Uterus (tissue), 4 donors: ENCODE results near the gene ARHGEF40. TPM values are rescaled to one million over a fixed set of nuclear protein-coding genes. Genes with fewer than 3 reads are reported as not detected.

ENCODE experiments used
- DNase-seq, 2 donors: peaks; one replicate each; pipeline ENCODE4 v3.0.0-alpha.2; 2019 to 2020
- H3K27ac ChIP-seq, 2 donors: fragments of 200-600 bp; sonication (generic); 1 replicate in 1 of 2; 2 replicates in 1 of 2; pipeline ENCODE4 v1.5.1; 2016 to 2018
- H3K27me3 ChIP-seq, 2 donors: fragments of 200-600 bp; sonication (generic); one replicate each; pipeline ENCODE4 v1.5.1; 2018 to 2019; ENCODE audit warnings: control low read depth in 1 of 2
- H3K36me3 ChIP-seq, 2 donors: fragments of 200-600 bp; sonication (generic); one replicate each; pipeline ENCODE4 v1.5.1; 2019; ENCODE audit warnings: control low read depth in 1 of 2
- H3K4me1 ChIP-seq, 2 donors: fragments of 200-600 bp; sonication (generic); one replicate each; pipeline ENCODE4 v1.5.1; 2018 to 2019; ENCODE audit warnings: control low read depth in 1 of 2
- H3K4me3 ChIP-seq, 2 donors: fragments of 200-600 bp; sonication (generic); 1 replicate in 1 of 2; 2 replicates in 1 of 2; pipeline ENCODE4 v1.5.1; 2018 to 2019; ENCODE audit warnings: mild to moderate bottlenecking in 1 of 2
- H3K9me3 ChIP-seq, 2 donors: fragments of 200-600 bp; sonication (generic); one replicate each; pipeline ENCODE4 v1.5.1; 2019; ENCODE audit warnings: control low read depth in 1 of 2
- POLR2A ChIP-seq, 2 donors: fragments of 450-650 bp; IDR thresholded peaks; one replicate each; pipeline ENCODE4 v1.6.1; 2016; ENCODE audit warnings: antibody characterized with exemption in 2 of 2, mild to moderate bottlenecking in 1 of 2, moderate library complexity in 1 of 2
- intact Hi-C: fragments of 100-400 bp; cut with DNase I; formaldehyde crosslinking; loops from one replicate; pipeline ENCODE4 v1.15.1; 2023; ENCODE audit warnings: low total_unique reads
- total RNA-seq, 4 donors: library from RNA; depleted of rRNA in 3 of 4; stranded (reverse); fragments of >200 nt in 3 of 4; gene quantifications; one replicate each; pipeline versions ENCODE4 v1.1.0 to v1.2.4, GENCODE V29; 2014 to 2023
- TF ChIP-seq, protein P1 (sequence below), 4 experiments: fragments of 200-600 bp in 2 of 4; fragments of 450-650 bp in 2 of 4; sonication (generic) in 2 of 4; IDR thresholded peaks; one replicate each; pipeline ENCODE4 v1.5.1; 2016 to 2019; ENCODE audit warnings: antibody characterized with exemption in 4 of 4, mild to moderate bottlenecking in 2 of 4, moderate library complexity in 1 of 4
- donor health status: DM: yes; HTN: yes; CAD: no.

Gene ARHGEF40
- 100 to 1,000 TPM in 2 of 4 donors, 10 to 100 TPM in 2; 25.3 to 103 (median 66.9) TPM for total RNA-seq

DNA sequence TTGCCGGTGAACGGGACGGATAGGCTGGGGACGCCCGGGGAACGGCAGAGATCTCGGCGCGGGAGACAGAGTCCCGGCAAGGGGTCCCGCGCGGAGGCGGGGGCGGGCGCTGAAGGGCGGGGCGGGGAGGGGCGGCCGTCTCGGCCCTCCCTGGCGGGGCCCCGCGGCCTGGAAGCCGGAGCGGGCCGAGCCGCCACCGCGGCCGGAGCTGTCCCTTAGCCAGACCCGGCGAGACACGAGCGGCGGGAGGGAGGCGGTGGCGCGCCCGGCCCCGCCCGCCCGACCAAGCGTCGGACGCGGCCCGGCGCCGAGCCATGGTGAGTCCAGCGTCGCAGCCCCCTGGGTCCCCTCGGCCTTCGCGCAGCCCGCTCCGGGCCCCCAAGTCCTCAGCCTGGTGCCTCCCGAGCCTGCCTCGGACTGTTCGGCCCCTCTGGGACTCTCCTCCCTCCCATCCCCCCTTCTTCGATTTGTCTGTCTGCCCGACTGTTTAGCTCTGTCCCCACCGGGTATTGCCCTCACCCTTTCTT is at the start of gene ARHGEF40:
Gene ARHGEF40 (plus strand): TSS at position 222 of the 527 bp plus-strand sequence. CDS start 93 bp downstream, at position 315.
- no peaks in the 10 kb centered on the region for H3K27me3 ChIP-seq
- DNase-seq = peak; percentile 58 to 75
- intact Hi-C loops = no loop called here
- H3K9me3 ChIP-seq = no peaks in the 10 kb centered on the region
- no peaks in the 10 kb centered on the region for H3K4me1 ChIP-seq
- peak within 1 kb of the TSS; percentile 95 for H3K27ac ChIP-seq
- TF ChIP-seq, protein P1, sequence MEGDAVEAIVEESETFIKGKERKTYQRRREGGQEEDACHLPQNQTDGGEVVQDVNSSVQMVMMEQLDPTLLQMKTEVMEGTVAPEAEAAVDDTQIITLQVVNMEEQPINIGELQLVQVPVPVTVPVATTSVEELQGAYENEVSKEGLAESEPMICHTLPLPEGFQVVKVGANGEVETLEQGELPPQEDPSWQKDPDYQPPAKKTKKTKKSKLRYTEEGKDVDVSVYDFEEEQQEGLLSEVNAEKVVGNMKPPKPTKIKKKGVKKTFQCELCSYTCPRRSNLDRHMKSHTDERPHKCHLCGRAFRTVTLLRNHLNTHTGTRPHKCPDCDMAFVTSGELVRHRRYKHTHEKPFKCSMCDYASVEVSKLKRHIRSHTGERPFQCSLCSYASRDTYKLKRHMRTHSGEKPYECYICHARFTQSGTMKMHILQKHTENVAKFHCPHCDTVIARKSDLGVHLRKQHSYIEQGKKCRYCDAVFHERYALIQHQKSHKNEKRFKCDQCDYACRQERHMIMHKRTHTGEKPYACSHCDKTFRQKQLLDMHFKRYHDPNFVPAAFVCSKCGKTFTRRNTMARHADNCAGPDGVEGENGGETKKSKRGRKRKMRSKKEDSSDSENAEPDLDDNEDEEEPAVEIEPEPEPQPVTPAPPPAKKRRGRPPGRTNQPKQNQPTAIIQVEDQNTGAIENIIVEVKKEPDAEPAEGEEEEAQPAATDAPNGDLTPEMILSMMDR (IDR thresholded peaks at IDR 0.05) = no peak
- peak in 1 of 2 donors; percentile 53 for TF ChIP-seq POLR2A (IDR thresholded peaks at IDR 0.05)
- H3K36me3 ChIP-seq = no peaks in the 10 kb centered on the region
- peak within 1 kb of the TSS; percentile 59 to 63 for H3K4me3 ChIP-seq

DNA sequence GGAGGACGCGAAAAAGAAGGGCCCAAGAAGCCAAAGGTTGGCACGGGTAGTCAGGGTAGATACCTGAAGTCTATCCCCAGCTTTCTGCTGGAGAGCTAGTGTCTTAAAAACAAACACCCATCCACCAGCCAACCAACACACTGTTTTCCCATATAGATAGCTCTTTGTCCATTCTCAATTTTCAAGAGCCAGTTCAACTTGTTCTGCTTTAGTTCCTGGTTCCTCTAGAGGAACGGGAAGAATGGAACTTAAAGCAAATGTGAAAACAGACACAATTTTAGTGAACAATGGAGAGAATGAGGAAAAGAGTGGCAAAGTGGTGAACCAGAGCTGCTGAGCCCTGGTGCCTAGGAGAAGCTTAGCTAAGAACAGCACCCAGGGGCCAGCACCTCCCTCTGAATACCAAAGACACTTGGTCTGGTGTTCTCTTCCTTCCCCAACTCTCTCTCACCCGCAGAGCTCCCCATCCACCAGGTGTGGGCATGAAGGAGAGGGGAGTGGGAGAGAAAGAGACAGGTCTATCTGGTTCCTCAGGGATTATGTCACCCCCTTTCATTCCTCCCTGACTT is 49.0 kb upstream of the ARHGEF40 start:
- H3K27ac ChIP-seq = peak overlapping the region in 1 of 2 donors; percentile 99
- peaks cover 0 to under 1% of the 10 kb centered on the region in 2 donors for H3K4me1 ChIP-seq
- intact Hi-C loops = no loop called here
- H3K27me3 ChIP-seq = no peaks in the 10 kb centered on the region
- TF ChIP-seq, protein P1 (IDR thresholded peaks at IDR 0.05) = no peak
- no peak for TF ChIP-seq POLR2A (IDR thresholded peaks at IDR 0.05)
- H3K9me3 ChIP-seq = no peaks in the 10 kb centered on the region
- no peaks in the 10 kb centered on the region for H3K36me3 ChIP-seq
- no peak for DNase-seq
- H3K4me3 ChIP-seq = no peak overlapping the region

DNA sequence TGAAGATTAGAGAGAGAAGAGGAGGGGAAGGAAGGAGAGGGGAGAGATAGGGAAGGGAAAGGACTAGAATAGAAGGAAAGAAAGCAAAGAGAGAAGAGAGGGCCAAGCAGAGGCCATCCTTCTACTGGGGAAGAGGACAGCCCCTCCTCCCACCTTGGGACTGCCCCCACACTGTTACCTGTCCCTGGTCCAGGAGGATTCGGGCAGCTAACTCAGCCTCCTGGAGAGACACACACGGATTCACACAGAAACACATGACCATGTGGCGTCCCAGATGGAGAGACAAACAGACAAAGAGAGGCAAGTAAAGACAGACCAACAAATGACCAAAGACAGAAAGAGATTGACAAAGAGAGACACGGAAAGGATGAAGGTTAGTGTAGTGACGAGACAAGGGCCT is 47.4 kb upstream of the ARHGEF40 start:
- no peak for DNase-seq
- H3K4me3 ChIP-seq = peak overlapping the region; percentile 84 to 96
- H3K4me1 ChIP-seq = peaks cover 5 to 12% of the 10 kb centered on the region in 2 donors
- no peaks in the 10 kb centered on the region for H3K9me3 ChIP-seq
- peak overlapping the region; percentile 99 for H3K27ac ChIP-seq
- no peak for TF ChIP-seq POLR2A (IDR thresholded peaks at IDR 0.05)
- TF ChIP-seq, protein P1 (IDR thresholded peaks at IDR 0.05) = no peak
- no peaks in the 10 kb centered on the region for H3K27me3 ChIP-seq
- H3K36me3 ChIP-seq = no peaks in the 10 kb centered on the region
- intact Hi-C loops = no loop called here

DNA sequence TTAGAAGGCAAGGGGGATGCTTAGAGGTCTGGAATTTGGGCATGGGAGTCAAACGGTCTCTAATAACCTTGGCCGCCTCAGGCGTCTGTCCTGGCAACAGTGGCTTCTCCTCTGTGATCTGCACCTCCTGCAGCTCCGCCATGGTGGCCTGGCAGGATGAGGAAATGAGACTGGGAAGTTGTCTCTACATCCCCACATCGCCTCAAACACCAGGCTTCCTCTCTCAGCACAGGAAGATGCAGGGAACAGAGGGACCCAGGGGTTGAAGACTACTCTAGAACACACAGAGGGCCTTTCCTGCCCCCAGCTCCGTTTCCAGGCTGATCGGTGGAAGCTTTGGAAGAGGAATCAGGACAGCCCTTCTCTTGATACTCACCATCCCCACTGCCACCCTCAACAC is 46.9 kb upstream of the ARHGEF40 start:
- peaks cover 5 to 12% of the 10 kb centered on the region in 2 donors for H3K4me1 ChIP-seq
- H3K4me3 ChIP-seq = peak overlapping the region; percentile 84 to 96
- no peaks in the 10 kb centered on the region for H3K9me3 ChIP-seq
- DNase-seq = no peak
- H3K27ac ChIP-seq = peak overlapping the region; percentile 99
- no peak for TF ChIP-seq POLR2A (IDR thresholded peaks at IDR 0.05)
- TF ChIP-seq, protein P1 (IDR thresholded peaks at IDR 0.05) = no peak
- H3K36me3 ChIP-seq = no peaks in the 10 kb centered on the region
- H3K27me3 ChIP-seq = no peaks in the 10 kb centered on the region
- intact Hi-C loops = no loop called here

DNA sequence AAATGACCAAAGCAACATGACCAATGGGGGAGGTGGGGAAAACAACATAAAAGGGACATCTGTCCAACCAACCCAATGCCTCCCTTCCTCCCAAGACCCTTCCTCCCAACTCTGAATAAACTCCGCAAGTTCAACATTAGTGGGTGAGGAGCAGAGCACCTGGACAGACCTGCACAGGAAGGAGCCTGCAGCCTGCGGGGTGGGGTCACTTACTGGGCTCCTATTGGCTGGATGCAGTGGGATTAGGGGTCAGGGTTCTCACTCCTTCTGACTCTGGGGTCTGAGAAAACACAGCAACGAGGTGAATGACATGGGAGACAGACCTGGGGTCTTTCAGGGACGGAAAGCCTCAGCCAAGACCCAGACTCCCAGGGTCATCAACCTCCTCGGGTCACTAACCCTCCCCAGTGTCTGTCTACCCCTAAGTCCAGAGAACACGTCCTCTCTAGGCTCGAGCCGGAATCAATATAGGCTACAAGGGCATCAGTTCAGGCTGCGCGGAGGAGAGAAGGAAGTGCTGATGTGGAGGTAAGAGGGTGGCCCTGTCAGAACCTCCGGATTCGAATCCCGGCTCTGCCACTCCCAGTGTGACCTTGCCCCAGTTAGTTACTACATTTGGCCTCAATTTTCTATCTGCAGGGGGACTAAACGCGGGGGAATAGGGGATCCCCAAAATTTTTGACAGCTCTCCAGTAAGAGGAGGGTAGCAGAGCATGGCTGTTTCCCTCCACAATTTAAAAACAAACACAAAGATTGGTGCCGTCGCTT is 46.1 kb upstream of the ARHGEF40 start:
- H3K4me1 ChIP-seq = peaks cover 5 to 12% of the 10 kb centered on the region in 2 donors
- H3K4me3 ChIP-seq = peak overlapping the region; percentile 84 to 96
- peak overlapping the region; percentile 99 for H3K27ac ChIP-seq
- DNase-seq = no peak
- H3K27me3 ChIP-seq = no peaks in the 10 kb centered on the region
- TF ChIP-seq, protein P1 (IDR thresholded peaks at IDR 0.05) = no peak
- no peak for TF ChIP-seq POLR2A (IDR thresholded peaks at IDR 0.05)
- H3K36me3 ChIP-seq = no peaks in the 10 kb centered on the region
- no peaks in the 10 kb centered on the region for H3K9me3 ChIP-seq
- intact Hi-C loops = no loop called here
